ENCODE measurements around the gene HPS4. TPM values are rescaled to one million over a fixed set of nuclear protein-coding genes. Genes with fewer than 3 reads are reported as not detected.
"Not testable (repeated sequence)": the region's sequence is repeated elsewhere in the genome, so short reads cannot be mapped to it uniquely, and the experiment has no call there.

HPS4 gene
- total RNA-seq, result 10 to 100 TPM; 21.7 to 41.6 (median 32.6) TPM

- ATAC-seq (replicated peaks in 6 of 8), result peak; percentile 77 to 89 (median 86)
- in situ Hi-C loops (cut with MboI; ENCODE audit: low pct_unique_long_range_greater_than_20kb in 2 of 9, low sequenced_read_pairs in 9 of 9, unreplicated experiment in 9 of 9), result no loop called here
- WGBS, 10 experiments, result 0 to 5% (median 1%) methylated on average over 3 to 25 of the region's 85 CpGs; no CpG with 5 or more reads in 6 of the 10 experiments
- peak within 1 kb of the TSS; percentile 71 to 97 (median 79) for H3K4me3 ChIP-seq
- H3K27ac ChIP-seq, result peak within 1 kb of the TSS; percentile 88 to 89
- peaks cover 42 to 46% of the 10 kb centered on the region in 2 donors for H3K4me1 ChIP-seq (replicated peaks in 1 of 2)
Observed at GRCh38 chr22:26483439-26484359, at the start of gene HPS4, which contains the start of gene SRRD. HPS4 (minus strand) TSS chr22:26483783; CDS start chr22:26481762, 2,021 bp downstream. SRRD (plus strand) TSS chr22:26483877; CDS start chr22:26483891, 14 bp downstream.

GRCh38 chr22:26529345-26529744 is 45.8 kb upstream of the HPS4 start:
- WGBS, 10 experiments, result 40 to 100% (median 67%) methylated on average over 1 to 2 of the region's 2 CpGs; no CpG with 5 or more reads in 6 of the 10 experiments
- ATAC-seq (replicated peaks in 6 of 8), result peak in 2 of 8 experiments; percentile 28 to 40
- in situ Hi-C loops (cut with MboI; ENCODE audit: low pct_unique_long_range_greater_than_20kb in 2 of 9, low sequenced_read_pairs in 9 of 9, unreplicated experiment in 9 of 9), result no loop called here
- no peak overlapping the region for H3K4me3 ChIP-seq
- H3K27ac ChIP-seq, result no peak overlapping the region
- peaks cover 4 to 6% of the 10 kb centered on the region in 2 donors for H3K4me1 ChIP-seq (replicated peaks in 1 of 2)

GRCh38 chr22:26528518-26528917 is 44.9 kb upstream of the HPS4 start:
- ATAC-seq (replicated peaks in 6 of 8); H3K4me3 ChIP-seq; in situ Hi-C loops (cut with MboI; ENCODE audit: low pct_unique_long_range_greater_than_20kb in 2 of 9, low sequenced_read_pairs in 9 of 9, unreplicated experiment in 9 of 9); H3K27ac ChIP-seq; H3K4me1 ChIP-seq (replicated peaks in 1 of 2): not testable (repeated sequence)
- WGBS, 10 experiments, result 60 to 100% (median 94%) methylated on average over 1 to 5 of the region's 9 CpGs; no CpG with 5 or more reads in 4 of the 10 experiments

GRCh38 chr22:26527574-26528465 is 44.2 kb upstream of the HPS4 start:
- no peak for ATAC-seq (replicated peaks in 6 of 8)
- in situ Hi-C loops (cut with MboI; ENCODE audit: low pct_unique_long_range_greater_than_20kb in 2 of 9, low sequenced_read_pairs in 9 of 9, unreplicated experiment in 9 of 9), result no loop called here
- peaks cover 4 to 6% of the 10 kb centered on the region in 2 donors for H3K4me1 ChIP-seq (replicated peaks in 1 of 2)
- no peak overlapping the region for H3K4me3 ChIP-seq
- WGBS, 10 experiments, result 50 to 100% (median 74%) methylated on average over 1 to 10 of the region's 15 CpGs; no CpG with 5 or more reads in 2 of the 10 experiments
- peak overlapping the region in 1 of 2 donors; percentile 11 for H3K27ac ChIP-seq

GRCh38 chr22:26527167-26527566 is 43.6 kb upstream of the HPS4 start:
- Histone ChIP-seq H3K4me3 (no peak overlapping the region), H3K4me1 (replicated peaks in 1 of 2) (peaks cover 4 to 6% of the 10 kb centered on the region in 2 donors), H3K27ac (no peak overlapping the region)
- 67 to 100% (median 94%) methylated on average over 1 to 3 of the region's 3 CpGs; no CpG with 5 or more reads in 4 of the 10 experiments for WGBS, 10 experiments
- ATAC-seq (replicated peaks in 6 of 8), result no peak
- in situ Hi-C loops (cut with MboI; ENCODE audit: low pct_unique_long_range_greater_than_20kb in 2 of 9, low sequenced_read_pairs in 9 of 9, unreplicated experiment in 9 of 9), result no loop called here

GRCh38 chr22:26525946-26526564 is 42.5 kb upstream of the HPS4 start:
- in situ Hi-C loops (cut with MboI; ENCODE audit: low pct_unique_long_range_greater_than_20kb in 2 of 9, low sequenced_read_pairs in 9 of 9, unreplicated experiment in 9 of 9), result no loop called here
- peak in 3 of 8 experiments; percentile 74 to 86 (median 84) for ATAC-seq (replicated peaks in 6 of 8)
- Histone ChIP-seq H3K4me3 (no peak overlapping the region), H3K4me1 (replicated peaks in 1 of 2) (peaks cover 4 to 6% of the 10 kb centered on the region in 2 donors), H3K27ac (no peak overlapping the region)
- whole genome bisulfite sequencing, 10 experiments, result 28 to 87% (median 78%) methylated on average over 3 to 7 of the region's 7 CpGs

- in situ Hi-C loops (cut with MboI; ENCODE audit: low pct_unique_long_range_greater_than_20kb in 2 of 9, low sequenced_read_pairs in 9 of 9, unreplicated experiment in 9 of 9), result no loop called here
- H3K4me3 ChIP-seq, result no peak overlapping the region
- 46 to 73% (median 63%) methylated on average over 1 to 4 of the region's 4 CpGs; no CpG with 5 or more reads in 5 of the 10 experiments for WGBS, 10 experiments
- H3K4me1 ChIP-seq (replicated peaks in 1 of 2), result peaks cover 4 to 6% of the 10 kb centered on the region in 2 donors
- peak in 3 of 8 experiments; percentile 39 to 61 (median 43) for ATAC-seq (replicated peaks in 6 of 8)
- no peak overlapping the region for H3K27ac ChIP-seq
Observed at GRCh38 chr22:26524870-26525269, 41.3 kb upstream of the HPS4 start.

- H3K27ac ChIP-seq, result no peak overlapping the region
- WGBS, 10 experiments, result 88 to 100% (median 100%) methylated on average over 1 to 2 of the region's 4 CpGs; no CpG with 5 or more reads in 4 of the 10 experiments
- in situ Hi-C loops (cut with MboI; ENCODE audit: low pct_unique_long_range_greater_than_20kb in 2 of 9, low sequenced_read_pairs in 9 of 9, unreplicated experiment in 9 of 9), result no loop called here
Observed at GRCh38 chr22:26522592-26522991, 39.0 kb upstream of the HPS4 start.

GRCh38 chr22:26522012-26522411 is 38.4 kb upstream of the HPS4 start:
- WGBS, 10 experiments, result 80 to 100% (median 95%) methylated on average over 1 to 2 of the region's 2 CpGs; no CpG with 5 or more reads in 2 of the 10 experiments
- in situ Hi-C loops (cut with MboI; ENCODE audit: low pct_unique_long_range_greater_than_20kb in 2 of 9, low sequenced_read_pairs in 9 of 9, unreplicated experiment in 9 of 9), result no loop called here
- H3K4me1 ChIP-seq (replicated peaks in 1 of 2), result peaks cover 4 to 5% of the 10 kb centered on the region in 2 donors
- H3K4me3 ChIP-seq, result no peak overlapping the region
- no peak overlapping the region for H3K27ac ChIP-seq
- ATAC-seq (replicated peaks in 6 of 8), result no peak

More at GRCh38 chr22:26522592-26522991, 39.0 kb upstream of the HPS4 start:
- Histone ChIP-seq H3K4me3 (no peak overlapping the region), H3K4me1 (replicated peaks in 1 of 2) (peaks cover 4 to 5% of the 10 kb centered on the region in 2 donors)
- no peak for ATAC-seq (replicated peaks in 6 of 8)

GRCh38 chr22:26517429-26517828 is 33.8 kb upstream of the HPS4 start:
- ATAC-seq (replicated peaks in 6 of 8), result no peak
- in situ Hi-C loops (cut with MboI; ENCODE audit: low pct_unique_long_range_greater_than_20kb in 2 of 9, low sequenced_read_pairs in 9 of 9, unreplicated experiment in 9 of 9), result no loop called here
- Histone ChIP-seq H3K4me3 (no peak overlapping the region), H3K4me1 (replicated peaks in 1 of 2) (peaks cover 10 to 12% of the 10 kb centered on the region in 2 donors), H3K27ac (no peak overlapping the region)
- 87 to 100% (median 100%) methylated on average over 1 to 3 of the region's 5 CpGs; no CpG with 5 or more reads in 2 of the 10 experiments for WGBS, 10 experiments

GRCh38 chr22:26516503-26516902 is 32.9 kb upstream of the HPS4 start:
- no peak for ATAC-seq (replicated peaks in 6 of 8)
- Histone ChIP-seq H3K27ac (no peak overlapping the region), H3K4me3 (no peak overlapping the region), H3K4me1 (replicated peaks in 1 of 2) (peaks cover 11 to 14% of the 10 kb centered on the region in 2 donors)
- in situ Hi-C loops (cut with MboI; ENCODE audit: low pct_unique_long_range_greater_than_20kb in 2 of 9, low sequenced_read_pairs in 9 of 9, unreplicated experiment in 9 of 9), result no loop called here
- WGBS, 10 experiments, result 0 to 100% (median 90%) methylated on average over 1 of the region's 1 CpG; no CpG with 5 or more reads in 6 of the 10 experiments

GRCh38 chr22:26515931-26516330 is 32.3 kb upstream of the HPS4 start:
- no peak overlapping the region for H3K4me3 ChIP-seq
- no peak for ATAC-seq (replicated peaks in 6 of 8)
- in situ Hi-C loops (cut with MboI; ENCODE audit: low pct_unique_long_range_greater_than_20kb in 2 of 9, low sequenced_read_pairs in 9 of 9, unreplicated experiment in 9 of 9), result no loop called here
- no peak overlapping the region for H3K27ac ChIP-seq
- H3K4me1 ChIP-seq (replicated peaks in 1 of 2), result peaks cover 12 to 19% of the 10 kb centered on the region in 2 donors
- WGBS, 10 experiments, result 20 to 100% (median 92%) methylated on average over 1 to 3 of the region's 3 CpGs; no CpG with 5 or more reads in 3 of the 10 experiments

Measured in motor neuron (in vitro differentiated cells).